ACHN (cell line): ENCODE measurements around the gene CELSR1.
"Not testable (repeated sequence)": the region's sequence is repeated elsewhere in the genome, so short reads cannot be mapped to it uniquely, and the experiment has no call there.

ENCODE experiments used
- DNase-seq: peaks from one replicate; pipeline ENCODE4 v3.0.0-alpha.2; 2015
- in situ Hi-C: cut with HindIII; loops from 2 replicates; pipeline ENCODE4 v1.10.0; 2017; ENCODE audit warnings: low sequenced_read_pairs, low pct_ligation_motif_present, low pct_unique_long_range_greater_than_20kb

Gene CELSR1

GRCh38 chr22:46326066-46326680 lies 211.2 kb downstream of the CELSR1 start:
- DNase-seq, result no peak
- in situ Hi-C loops, result no loop called here

DNA sequence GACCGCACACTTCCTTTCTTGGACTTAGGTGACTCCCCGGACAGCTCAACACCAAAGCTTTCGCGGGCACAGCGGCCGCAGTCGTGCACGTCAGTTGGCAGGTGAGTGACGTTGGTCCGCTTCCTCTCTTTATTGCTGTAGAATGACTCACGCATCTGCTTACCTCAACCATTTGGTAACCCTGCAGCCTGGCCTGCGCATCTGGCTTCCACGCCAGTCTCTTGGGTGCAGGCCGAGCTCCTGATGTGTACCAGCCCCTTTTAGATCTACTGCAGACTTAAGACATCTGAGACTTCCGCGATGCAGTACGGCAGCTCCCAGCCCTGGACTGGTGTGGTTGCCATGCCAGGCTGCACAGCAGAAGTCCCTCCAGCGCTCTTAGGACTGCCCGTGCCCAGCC lies 214.3 kb downstream of the CELSR1 start:
- in situ Hi-C loops, result loop anchor here (25.0 kb wide), 2 partner anchors 114 to 311 kb away; no protein-coding TSS in a partner anchor
- no peak for DNase-seq

- in situ Hi-C loops, result loop anchor here (25.0 kb wide), 2 partner anchors 115 to 310 kb away; no protein-coding TSS in a partner anchor
- DNase-seq, result no peak
Observed at GRCh38 chr22:46322711-46323110, 214.7 kb downstream of the CELSR1 start.

DNA sequence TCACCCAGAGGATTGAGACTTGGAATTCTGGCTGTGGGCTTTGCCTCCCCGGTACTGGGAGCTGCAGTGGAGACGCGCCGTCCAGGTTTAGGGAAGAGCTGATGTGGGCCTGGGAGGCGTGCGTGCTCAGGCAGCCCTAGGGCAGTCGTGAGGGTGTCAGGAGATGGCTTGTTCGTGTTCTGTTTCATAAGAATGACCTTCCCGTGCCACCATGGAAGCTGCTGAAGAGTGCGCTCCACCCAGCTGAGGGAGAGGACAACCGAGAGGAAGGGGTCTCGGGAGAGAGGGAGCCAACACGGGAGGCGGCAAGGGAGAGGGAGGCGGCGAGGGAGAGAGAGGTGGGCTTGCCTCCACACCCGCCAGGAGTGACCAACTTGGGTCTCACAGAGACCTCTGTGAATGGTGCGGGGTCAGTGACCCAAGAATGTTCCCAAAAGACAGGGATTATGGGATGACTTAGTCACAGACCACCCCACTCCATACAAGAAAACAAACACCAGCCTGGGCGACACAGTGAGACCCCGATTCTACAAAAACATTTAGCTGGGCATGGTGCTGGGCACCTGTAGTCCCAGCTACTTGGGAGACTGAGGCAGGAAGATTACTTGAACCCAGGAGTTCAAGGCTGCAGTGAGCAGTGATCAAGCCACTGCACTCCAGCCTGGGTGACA lies 216.6 kb downstream of the CELSR1 start:
- DNase-seq, result no peak
- in situ Hi-C loops, result loop anchor here (25.0 kb wide), 2 partner anchors 116 to 309 kb away; no protein-coding TSS in a partner anchor

- in situ Hi-C loops, result loop anchor here (25.0 kb wide), 2 partner anchors 117 to 308 kb away; no protein-coding TSS in a partner anchor
- DNase-seq, result no peak
Observed at GRCh38 chr22:46320166-46320710, 217.2 kb downstream of the CELSR1 start.

- no peak for DNase-seq
- in situ Hi-C loops, result loop anchor here (25.0 kb wide), 2 partner anchors 118 to 307 kb away; no protein-coding TSS in a partner anchor
Observed at GRCh38 chr22:46319319-46319718, 218.1 kb downstream of the CELSR1 start.

- no peak for DNase-seq
- in situ Hi-C loops, result loop anchor here (25.0 kb wide), 2 partner anchors 119 to 306 kb away; no protein-coding TSS in a partner anchor
Observed at GRCh38 chr22:46318576-46318975, 218.8 kb downstream of the CELSR1 start.

DNA sequence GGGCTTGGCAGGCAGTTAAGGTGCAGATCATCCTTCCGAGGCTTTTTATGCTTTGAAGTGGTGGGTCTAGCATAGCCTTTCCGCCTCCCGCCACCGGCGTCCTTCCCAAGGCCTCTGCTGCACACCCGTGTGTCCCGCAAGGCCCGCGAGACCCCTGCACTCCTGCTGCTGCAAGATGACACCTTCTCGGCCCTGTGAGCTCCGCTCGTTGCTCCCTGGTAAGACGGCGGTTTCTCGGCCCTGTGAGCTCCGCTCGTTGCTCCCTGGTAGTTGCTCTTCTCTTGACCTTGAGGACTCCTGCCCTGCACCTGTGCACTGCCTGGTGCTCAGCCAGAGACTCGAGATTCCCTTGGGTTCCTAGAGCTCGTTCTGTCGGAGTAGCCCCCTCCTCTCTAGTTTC lies 219.8 kb downstream of the CELSR1 start:
- no peak for DNase-seq
- in situ Hi-C loops, result loop anchor here (25.0 kb wide), 2 partner anchors 120 to 305 kb away; no protein-coding TSS in a partner anchor

DNA sequence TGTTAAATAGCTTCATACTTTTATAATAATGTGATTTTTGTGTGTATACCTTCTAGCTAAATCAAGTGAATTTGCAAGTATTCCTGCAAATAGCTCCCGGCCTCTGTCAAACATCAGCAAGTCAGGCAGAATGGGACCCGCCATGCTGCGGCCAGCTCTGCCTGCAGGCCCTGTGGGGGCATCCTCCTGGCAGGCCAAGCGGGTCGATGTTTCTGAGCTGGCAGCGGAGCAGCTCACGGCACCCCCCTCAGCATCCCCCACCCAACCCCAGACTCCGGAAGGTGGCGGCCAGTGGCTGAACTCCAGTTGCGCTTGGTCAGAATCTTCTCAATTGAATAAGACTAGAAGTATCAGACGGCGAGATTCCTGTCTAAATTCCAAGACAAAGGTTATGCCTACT lies 221.4 kb downstream of the CELSR1 start:
- no peak for DNase-seq
- in situ Hi-C loops, result loop anchor here (25.0 kb wide), 2 partner anchors 121 to 304 kb away; no protein-coding TSS in a partner anchor

DNA sequence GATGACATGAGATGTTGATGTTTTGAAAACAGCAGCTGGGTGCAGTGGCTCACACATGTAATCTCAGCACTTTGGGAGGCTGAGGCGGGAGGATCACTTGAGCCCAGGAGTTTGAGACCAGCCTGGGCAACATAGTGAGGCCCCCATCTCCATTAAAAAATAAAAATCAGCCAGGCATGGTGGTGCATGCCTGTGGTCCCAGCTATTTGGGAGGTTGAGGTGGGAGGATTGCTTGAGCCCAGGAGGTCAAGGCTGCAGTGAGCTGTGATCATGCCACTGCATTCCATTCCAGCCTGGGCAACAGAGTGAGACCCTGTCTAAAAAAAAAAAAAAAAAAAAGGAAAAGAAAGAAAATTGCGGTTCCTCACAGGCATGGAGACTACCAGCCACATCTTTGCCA lies 224.6 kb downstream of the CELSR1 start:
- in situ Hi-C loops, result loop anchor here (25.0 kb wide), 2 partner anchors 124 to 301 kb away; no protein-coding TSS in a partner anchor
- DNase-seq, result not testable (repeated sequence)

DNA sequence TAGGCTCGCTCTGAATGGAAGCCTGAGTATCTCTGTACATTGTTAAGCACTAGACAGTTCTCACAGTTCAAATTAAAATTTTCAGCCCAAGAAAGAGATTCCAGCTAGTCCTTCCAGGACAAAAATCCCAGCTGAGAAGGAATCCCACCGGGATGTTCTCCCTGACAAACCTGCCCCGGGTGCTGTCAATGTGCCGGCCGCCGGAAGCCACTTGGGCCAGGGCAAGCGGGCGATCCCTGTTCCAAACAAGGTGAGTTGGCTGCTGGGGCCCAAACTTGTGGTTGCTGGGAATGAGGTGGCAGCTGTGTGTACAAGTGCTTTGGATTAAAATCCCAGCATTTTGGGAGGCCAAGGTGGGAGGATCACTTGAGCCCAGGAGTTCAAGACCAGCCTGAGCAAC lies 225.4 kb downstream of the CELSR1 start:
- no peak for DNase-seq
- in situ Hi-C loops, result loop anchor here (25.0 kb wide), 2 partner anchors 125 to 300 kb away; no protein-coding TSS in a partner anchor
